Endodermal cell (in vitro differentiated cells): ENCODE results near the gene TCL1B. TPM values are rescaled to one million over a fixed set of nuclear protein-coding genes. Genes with fewer than 3 reads are reported as not detected.

Experiments
- DNase-seq: peaks from one replicate; pipeline ENCODE4 v3.0.0-alpha.2; 2017
- H3K27ac ChIP-seq: 2 replicates; pipeline ENCODE4 v1.5.1; 2013; ENCODE audit warnings: mild to moderate bottlenecking, low read depth, low read length, moderate library complexity
- H3K27me3 ChIP-seq: 2 replicates; pipeline ENCODE4 v1.6.1; 2013; ENCODE audit warnings: mild to moderate bottlenecking, low read length, moderate library complexity; ENCODE audit not compliant: insufficient read depth, control insufficient read depth, poor library complexity, severe bottlenecking
- H3K36me3 ChIP-seq: 2 replicates; pipeline ENCODE4 v1.7.0; 2013; ENCODE audit warnings: mild to moderate bottlenecking, low read length, moderate library complexity; ENCODE audit not compliant: control insufficient read depth, insufficient read depth
- H3K4me1 ChIP-seq: one replicate; pipeline ENCODE4 v1.7.0; 2013; ENCODE audit warnings: low read length; ENCODE audit not compliant: control insufficient read depth, insufficient read depth
- H3K4me3 ChIP-seq: 2 replicates; pipeline ENCODE4 v1.5.1; 2013; ENCODE audit warnings: mild to moderate bottlenecking, low read length, moderate library complexity
- H3K9ac ChIP-seq: 2 replicates; pipeline ENCODE4 v1.6.1; 2013; ENCODE audit warnings: mild to moderate bottlenecking, low read length, moderate library complexity; ENCODE audit not compliant: poor library complexity, severe bottlenecking; ENCODE audit errors: extremely low read depth
- H3K9me3 ChIP-seq: 2 replicates; pipeline ENCODE4 v1.6.1; 2013; ENCODE audit warnings: mild to moderate bottlenecking, low read length, moderate library complexity; ENCODE audit not compliant: control insufficient read depth
- H3K27ac Mint-ChIP-seq: 2 replicates; pipeline ENCODE4 v1.8.0; 2020; ENCODE audit warnings: mixed read lengths
- H3K27me3 Mint-ChIP-seq: 2 replicates; pipeline ENCODE4 v1.8.0; 2021; ENCODE audit warnings: mild to moderate bottlenecking, mixed read lengths; ENCODE audit not compliant: insufficient read depth
- H3K36me3 Mint-ChIP-seq: 2 replicates; pipeline ENCODE4 v1.8.0; 2020; ENCODE audit warnings: low read depth, mixed read lengths
- H3K4me1 Mint-ChIP-seq: 2 replicates; pipeline ENCODE4 v1.8.0; 2020; ENCODE audit warnings: mixed read lengths
- H3K4me3 Mint-ChIP-seq: 2 replicates; pipeline ENCODE4 v1.8.0; 2020; ENCODE audit warnings: mild to moderate bottlenecking, moderate library complexity, mixed read lengths
- H3K9me3 Mint-ChIP-seq: 2 replicates; pipeline ENCODE4 v1.8.0; 2020; ENCODE audit warnings: mild to moderate bottlenecking, mixed read lengths
- WGBS, 2 experiments: methylation state at CpG; one replicate each; pipeline versions ENCODE4 v1.1.5 to v1.1.7; 2013; ENCODE audit warnings: missing lambda C conversion rate in 2 of 2, mixed read lengths in 1 of 2; ENCODE audit not compliant: insufficient coverage in 1 of 2, insufficient read length in 1 of 2; 5-methylcytosine and 5-hydroxymethylcytosine counted together
- total RNA-seq, 2 donors: library from RNA; stranded (reverse); fragmentation: NEBNext Ultra II Directional in 1 of 2; extraction: Animal tissue kit (Norgen Biotek cat#: 25700) in 1 of 2; gene quantifications; 2 replicates in 1 of 2; 3 replicates in 1 of 2; pipeline ENCODE4 v1.2.1, GENCODE V29; 2021
- TF ChIP-seq, protein P1 (sequence below): fragments of 200-600 bp; sonication (generic); conservative IDR thresholded peaks from 2 replicates; pipeline ENCODE4 v1.5.0; 2021; ENCODE audit warnings: antibody characterized with exemption, mild to moderate bottlenecking

Gene TCL1B
- total RNA-seq, 2 donors from 2014 or later, result 0.62 to 0.95 TPM

DNA sequence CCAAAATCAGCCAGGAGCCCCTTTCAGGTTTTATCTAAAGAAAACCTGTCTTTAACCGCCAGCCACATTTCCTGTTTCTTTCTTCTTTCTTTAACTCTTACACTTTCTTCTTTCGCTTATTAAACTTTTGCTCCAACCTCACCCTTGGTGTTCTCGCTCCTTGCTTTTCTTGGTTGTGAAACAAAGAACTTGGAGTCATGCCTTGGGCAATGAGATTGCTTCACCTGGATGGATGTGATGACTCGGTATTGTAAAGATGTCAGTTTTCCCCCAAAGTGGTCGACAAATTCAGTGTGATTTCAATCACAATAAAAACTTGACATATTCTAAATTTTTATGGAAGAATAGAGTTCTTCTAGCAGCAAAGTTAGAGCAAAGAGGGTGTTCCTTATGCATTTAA lies 43.9 kb downstream of the TCL1B start:
- no peak overlapping the region for H3K4me3 ChIP-seq
- no peaks in the 10 kb centered on the region for H3K4me1 ChIP-seq
- Mint-ChIP-seq H3K27ac (no peak overlapping the region), H3K27me3 (no peaks in the 10 kb centered on the region), H3K9me3 (peaks cover 7% of the 10 kb centered on the region), H3K4me1 (no peaks in the 10 kb centered on the region), H3K4me3 (no peak overlapping the region), H3K36me3 (no peaks in the 10 kb centered on the region)
- H3K27me3 ChIP-seq, result no peaks in the 10 kb centered on the region
- DNase-seq, result no peak
- no peaks in the 10 kb centered on the region for H3K9me3 ChIP-seq
- 90 to 91% methylated on average over 2 to 5 of the region's 5 CpGs for WGBS, 2 experiments
- H3K9ac ChIP-seq, result no peak overlapping the region
- TF ChIP-seq, protein P1, sequence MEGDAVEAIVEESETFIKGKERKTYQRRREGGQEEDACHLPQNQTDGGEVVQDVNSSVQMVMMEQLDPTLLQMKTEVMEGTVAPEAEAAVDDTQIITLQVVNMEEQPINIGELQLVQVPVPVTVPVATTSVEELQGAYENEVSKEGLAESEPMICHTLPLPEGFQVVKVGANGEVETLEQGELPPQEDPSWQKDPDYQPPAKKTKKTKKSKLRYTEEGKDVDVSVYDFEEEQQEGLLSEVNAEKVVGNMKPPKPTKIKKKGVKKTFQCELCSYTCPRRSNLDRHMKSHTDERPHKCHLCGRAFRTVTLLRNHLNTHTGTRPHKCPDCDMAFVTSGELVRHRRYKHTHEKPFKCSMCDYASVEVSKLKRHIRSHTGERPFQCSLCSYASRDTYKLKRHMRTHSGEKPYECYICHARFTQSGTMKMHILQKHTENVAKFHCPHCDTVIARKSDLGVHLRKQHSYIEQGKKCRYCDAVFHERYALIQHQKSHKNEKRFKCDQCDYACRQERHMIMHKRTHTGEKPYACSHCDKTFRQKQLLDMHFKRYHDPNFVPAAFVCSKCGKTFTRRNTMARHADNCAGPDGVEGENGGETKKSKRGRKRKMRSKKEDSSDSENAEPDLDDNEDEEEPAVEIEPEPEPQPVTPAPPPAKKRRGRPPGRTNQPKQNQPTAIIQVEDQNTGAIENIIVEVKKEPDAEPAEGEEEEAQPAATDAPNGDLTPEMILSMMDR, result no peak
- H3K36me3 ChIP-seq, result no peaks in the 10 kb centered on the region
- H3K27ac ChIP-seq, result no peak overlapping the region

GRCh38 chr14:95733212-95733611 lies 47.0 kb downstream of the TCL1B start:
- Histone ChIP-seq H3K9ac (no peak overlapping the region), H3K4me1 (no peaks in the 10 kb centered on the region), H3K9me3 (no peaks in the 10 kb centered on the region), H3K4me3 (no peak overlapping the region), H3K36me3 (no peaks in the 10 kb centered on the region), H3K27me3 (no peaks in the 10 kb centered on the region), H3K27ac (no peak overlapping the region)
- WGBS, 2 experiments, result 100% methylated on average over 1 of the region's 1 CpG
- Mint-ChIP-seq H3K4me3 (no peak overlapping the region), H3K4me1 (no peaks in the 10 kb centered on the region), H3K9me3 (peaks cover 7% of the 10 kb centered on the region), H3K36me3 (no peaks in the 10 kb centered on the region), H3K27ac (no peak overlapping the region), H3K27me3 (peaks cover 5% of the 10 kb centered on the region)
- no peak for DNase-seq
- TF ChIP-seq, protein P1, result no peak

DNA sequence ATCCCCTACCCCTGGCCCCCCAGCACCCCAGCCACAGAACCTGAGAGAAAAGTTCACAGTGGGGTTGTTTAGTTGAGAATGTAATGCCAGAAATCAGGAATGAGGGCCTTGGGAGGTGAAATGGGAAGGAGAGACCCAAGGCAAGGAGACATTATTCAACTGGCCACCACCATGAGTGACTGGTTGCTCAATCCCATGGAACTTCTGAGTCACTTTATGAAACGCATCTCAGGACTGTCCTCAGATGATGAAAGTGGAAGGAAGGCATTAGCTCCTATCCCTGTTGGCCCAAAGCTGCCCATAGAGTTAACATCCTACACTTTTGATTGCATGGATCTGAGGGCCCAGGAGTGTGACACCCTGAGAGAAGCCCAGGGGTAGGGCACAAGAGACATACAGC lies 53.1 kb downstream of the TCL1B start:
- TF ChIP-seq, protein P1, result no peak
- H3K27ac Mint-ChIP-seq, result no peak overlapping the region
- H3K9ac ChIP-seq, result no peak overlapping the region

More for the DNA sequence above, 53.1 kb downstream of the TCL1B start:
- H3K27ac ChIP-seq, result no peak overlapping the region
- no peak for DNase-seq
- H3K4me3 ChIP-seq, result no peak overlapping the region
- Mint-ChIP-seq H3K4me1 (no peaks in the 10 kb centered on the region), H3K27me3 (peaks cover 5% of the 10 kb centered on the region), H3K36me3 (no peaks in the 10 kb centered on the region), H3K9me3 (no peaks in the 10 kb centered on the region), H3K4me3 (no peak overlapping the region)
- no peaks in the 10 kb centered on the region for H3K36me3 ChIP-seq
- H3K27me3 ChIP-seq, result peaks cover 6% of the 10 kb centered on the region
- no peaks in the 10 kb centered on the region for H3K9me3 ChIP-seq
- WGBS, 2 experiments, result 90 to 100% methylated on average over 1 of the region's 1 CpG
- no peaks in the 10 kb centered on the region for H3K4me1 ChIP-seq
